ENCODE measurements around the gene CPNE1.

CPNE1 gene

GRCh38 chr20:35610833-35611427 lies 53.8 kb downstream of the CPNE1 start:
- intact Hi-C loops (cut with DNase I): loop anchor here (10.0 kb wide), 1 partner anchor 54 kb away; the partner anchor contains the start of genes CPNE1 and RBM12
- no peak for DNase-seq

- no peak for DNase-seq
- intact Hi-C loops (cut with DNase I): no loop called here
These were observed 57.5 kb downstream of the CPNE1 start for GRCh38 chr20:35607003-35607735.

GRCh38 chr20:35606127-35606526 lies 58.6 kb downstream of the CPNE1 start:
- DNase-seq: no peak
- intact Hi-C loops (cut with DNase I): no loop called here

GRCh38 chr20:35604449-35604747 lies 60.3 kb downstream of the CPNE1 start:
- intact Hi-C loops (cut with DNase I): no loop called here
- no peak for DNase-seq

- no peak for DNase-seq
- intact Hi-C loops (cut with DNase I): no loop called here
These were observed 60.8 kb downstream of the CPNE1 start for GRCh38 chr20:35603695-35604448.

- DNase-seq: no peak
- intact Hi-C loops (cut with DNase I): no loop called here
These were observed 61.7 kb downstream of the CPNE1 start for GRCh38 chr20:35602851-35603495.

- no peak for DNase-seq
- intact Hi-C loops (cut with DNase I): no loop called here
These were observed 62.7 kb downstream of the CPNE1 start for GRCh38 chr20:35601990-35602389.

- intact Hi-C loops (cut with DNase I): no loop called here
- DNase-seq: peak; percentile 24 to 90 (median 73)
These were observed 63.4 kb downstream of the CPNE1 start for GRCh38 chr20:35600993-35601973.

- DNase-seq: no peak
- intact Hi-C loops (cut with DNase I): no loop called here
These were observed 64.3 kb downstream of the CPNE1 start for GRCh38 chr20:35600176-35600992.

- no peak for DNase-seq
- intact Hi-C loops (cut with DNase I): no loop called here
These were observed 65.0 kb downstream of the CPNE1 start for GRCh38 chr20:35599776-35600120.

- intact Hi-C loops (cut with DNase I): no loop called here
- DNase-seq: no peak
These were observed 65.6 kb downstream of the CPNE1 start for GRCh38 chr20:35598899-35599775.

GRCh38 chr20:35598476-35598875 lies 66.2 kb downstream of the CPNE1 start:
- peak in 9 of 42 donors; percentile 16 to 64 (median 32) for DNase-seq
- intact Hi-C loops (cut with DNase I): no loop called here

GRCh38 chr20:35597186-35597585 lies 67.5 kb downstream of the CPNE1 start:
- intact Hi-C loops (cut with DNase I): no loop called here
- no peak for DNase-seq

GRCh38 chr20:35595901-35596300 lies 68.8 kb downstream of the CPNE1 start:
- no peak for DNase-seq
- intact Hi-C loops (cut with DNase I): no loop called here

GRCh38 chr20:35595456-35595855 lies 69.2 kb downstream of the CPNE1 start:
- DNase-seq: no peak
- intact Hi-C loops (cut with DNase I): no loop called here

- intact Hi-C loops (cut with DNase I): no loop called here
- DNase-seq: no peak
These were observed 72.2 kb downstream of the CPNE1 start for GRCh38 chr20:35592339-35592974.

GRCh38 chr20:35588397-35588796 lies 76.3 kb downstream of the CPNE1 start:
- DNase-seq: no peak
- intact Hi-C loops (cut with DNase I): no loop called here

Data from head of caudate nucleus (tissue), 42 donors.